Stomach (tissue), 4 donors: ENCODE measurements around the gene RIPK1.

ENCODE experiments used
- CTCF ChIP-seq, 7 experiments: fragments of 450-650 bp in 4 of 7; fragments of 200-600 bp in 3 of 7; sonication (generic) in 3 of 7; IDR thresholded peaks; one replicate each; pipeline ENCODE4 v1.5.1; 2016 to 2019; ENCODE audit warnings: antibody characterized with exemption in 7 of 7, control low read depth in 2 of 7, mild to moderate bottlenecking in 1 of 7
- EP300 ChIP-seq: sonication (generic); formaldehyde crosslinking; IDR thresholded peaks from one replicate; pipeline ENCODE4 v1.6.1; 2017; ENCODE audit warnings: antibody characterized with exemption
- POLR2AphosphoS5 ChIP-seq, 3 donors: sonication (generic); formaldehyde crosslinking; IDR thresholded peaks; one replicate each; pipeline ENCODE4 v1.6.1; 2016; ENCODE audit warnings: antibody characterized with exemption in 3 of 3

- TF ChIP-seq POLR2AphosphoS5 (IDR thresholded peaks at IDR 0.05) (no peak), CTCF (IDR thresholded peaks at IDR 0.05) (no peak), EP300 (no peak)
These were observed 54.5 kb downstream of the RIPK1 start for GRCh38 chr6:3122823-3123182.
